Astrocyte (in vitro differentiated cells and primary cell): ENCODE results near the gene WWP2.

Source experiments
- EZH2 ChIP-seq: IDR thresholded peaks from 2 replicates; pipeline ENCODE4 v1.6.1; 2012; ENCODE audit warnings: mild to moderate bottlenecking, low read length, inconsistent platforms; ENCODE audit not compliant: insufficient read depth
- TF ChIP-seq, protein P1 (sequence below): IDR thresholded peaks from 2 replicates; pipeline ENCODE4 v1.5.1; 2011; ENCODE audit warnings: low read depth, mild to moderate bottlenecking, inconsistent platforms, low read length, moderate library complexity; ENCODE audit not compliant: insufficient read depth

DNA sequence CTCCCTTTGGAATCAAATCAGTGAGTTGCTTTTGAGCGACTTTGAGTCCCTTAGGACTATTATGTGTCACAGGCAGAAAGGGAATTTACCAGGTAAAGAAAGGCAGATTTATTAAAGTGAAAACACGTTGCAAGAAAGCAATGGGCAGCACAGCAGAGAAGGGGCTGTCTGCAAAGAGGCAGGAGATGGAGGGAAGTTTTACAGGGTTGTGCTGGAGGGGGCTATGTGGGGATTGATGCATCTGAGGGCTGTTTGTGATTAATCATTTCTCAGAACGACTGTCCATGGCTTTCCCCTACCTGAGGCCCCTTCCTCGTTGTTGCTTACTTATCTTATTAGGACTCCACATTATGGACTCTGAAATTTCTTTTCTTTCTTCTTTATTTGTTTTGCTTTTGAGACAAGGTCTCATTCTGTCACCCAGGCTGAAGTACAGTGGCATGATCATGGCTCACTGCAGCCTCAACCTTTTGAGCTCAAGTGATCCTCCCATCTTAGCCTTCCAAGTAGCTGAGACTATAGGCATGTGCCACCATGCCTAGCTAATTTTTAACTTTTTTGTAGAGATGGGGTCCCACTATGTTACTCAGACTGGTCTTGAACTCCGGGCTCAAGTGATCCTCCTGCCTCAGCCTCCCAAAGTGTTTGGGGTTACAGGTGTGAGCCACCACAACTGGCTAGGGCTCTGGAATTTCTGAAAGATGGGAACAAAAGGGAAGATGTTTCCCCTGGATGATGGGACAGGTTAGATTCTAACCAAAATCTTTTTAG is 5.5 kb downstream of the WWP2 start:
- TF ChIP-seq, protein P1, sequence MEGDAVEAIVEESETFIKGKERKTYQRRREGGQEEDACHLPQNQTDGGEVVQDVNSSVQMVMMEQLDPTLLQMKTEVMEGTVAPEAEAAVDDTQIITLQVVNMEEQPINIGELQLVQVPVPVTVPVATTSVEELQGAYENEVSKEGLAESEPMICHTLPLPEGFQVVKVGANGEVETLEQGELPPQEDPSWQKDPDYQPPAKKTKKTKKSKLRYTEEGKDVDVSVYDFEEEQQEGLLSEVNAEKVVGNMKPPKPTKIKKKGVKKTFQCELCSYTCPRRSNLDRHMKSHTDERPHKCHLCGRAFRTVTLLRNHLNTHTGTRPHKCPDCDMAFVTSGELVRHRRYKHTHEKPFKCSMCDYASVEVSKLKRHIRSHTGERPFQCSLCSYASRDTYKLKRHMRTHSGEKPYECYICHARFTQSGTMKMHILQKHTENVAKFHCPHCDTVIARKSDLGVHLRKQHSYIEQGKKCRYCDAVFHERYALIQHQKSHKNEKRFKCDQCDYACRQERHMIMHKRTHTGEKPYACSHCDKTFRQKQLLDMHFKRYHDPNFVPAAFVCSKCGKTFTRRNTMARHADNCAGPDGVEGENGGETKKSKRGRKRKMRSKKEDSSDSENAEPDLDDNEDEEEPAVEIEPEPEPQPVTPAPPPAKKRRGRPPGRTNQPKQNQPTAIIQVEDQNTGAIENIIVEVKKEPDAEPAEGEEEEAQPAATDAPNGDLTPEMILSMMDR, result no peak
- no peak for TF ChIP-seq EZH2
